Measurements from ENCODE around the gene LUZP4.
A peak's percentile ranks its signal among the peaks of the same experiment; 100 is the strongest.
"Not testable (repeated sequence)": the region's sequence is repeated elsewhere in the genome, so short reads cannot be mapped to it uniquely, and the experiment has no call there.

The LUZP4 gene

GRCh38 chrX:115289465-115289864 lies at the start of gene LUZP4:
TSS of gene LUZP4 (plus strand) at chrX:115289715. CDS start at chrX:115289760, 45 bp downstream.
- DNase-seq = no peak

- no peak for DNase-seq
Observed at GRCh38 chrX:115251458-115252233, 37.9 kb upstream of the LUZP4 start.

- no peak for DNase-seq
Observed at GRCh38 chrX:115255003-115255402, 34.5 kb upstream of the LUZP4 start.

- DNase-seq = no peak
Observed at GRCh38 chrX:115257711-115258110, 31.8 kb upstream of the LUZP4 start.

- DNase-seq = no peak
Observed at GRCh38 chrX:115259238-115259875, 30.2 kb upstream of the LUZP4 start.

- no peak for DNase-seq
Observed at GRCh38 chrX:115260330-115260729, 29.2 kb upstream of the LUZP4 start.

- no peak for DNase-seq
Observed at GRCh38 chrX:115261148-115261547, 28.4 kb upstream of the LUZP4 start.

GRCh38 chrX:115264009-115264408 lies 25.5 kb upstream of the LUZP4 start:
- DNase-seq = no peak

- DNase-seq = no peak
Observed at GRCh38 chrX:115266300-115266699, 23.2 kb upstream of the LUZP4 start.

- no peak for DNase-seq
Observed at GRCh38 chrX:115268421-115268820, 21.1 kb upstream of the LUZP4 start.

GRCh38 chrX:115269051-115269683 lies 20.3 kb upstream of the LUZP4 start:
- DNase-seq = no peak

- no peak for DNase-seq
Observed at GRCh38 chrX:115284877-115285276, 4.6 kb upstream of the LUZP4 start.

GRCh38 chrX:115297189-115297588 lies 7.7 kb downstream of the LUZP4 start:
- DNase-seq = no peak

GRCh38 chrX:115311139-115311538 lies 21.6 kb downstream of the LUZP4 start:
- DNase-seq = no peak

GRCh38 chrX:115311601-115312001 lies 22.1 kb downstream of the LUZP4 start:
- DNase-seq = peak; percentile 45

GRCh38 chrX:115318139-115318538 lies 28.6 kb downstream of the LUZP4 start:
- DNase-seq = no peak

- DNase-seq = no peak
Observed at GRCh38 chrX:115322375-115322774, 32.9 kb downstream of the LUZP4 start.

GRCh38 chrX:115324194-115324593 lies 34.7 kb downstream of the LUZP4 start:
- no peak for DNase-seq

- DNase-seq = not testable (repeated sequence)
Observed at GRCh38 chrX:115329282-115329681, 39.8 kb downstream of the LUZP4 start.

- peak; percentile 38 for DNase-seq
Observed at GRCh38 chrX:115330498-115331168, 41.1 kb downstream of the LUZP4 start.

- DNase-seq = no peak
Observed at GRCh38 chrX:115332832-115333231, 43.3 kb downstream of the LUZP4 start.

- no peak for DNase-seq
Observed at GRCh38 chrX:115333446-115333845, 43.9 kb downstream of the LUZP4 start.

GRCh38 chrX:115337491-115338144 lies 48.1 kb downstream of the LUZP4 start:
- no peak for DNase-seq

All from inflammatory macrophage treated with lipopolysaccharide for 4 hours (primary cell).